Adipocyte (in vitro differentiated cells): ENCODE results near the gene DBH.

Experiments used
- DNase-seq: peaks from one replicate; pipeline ENCODE4 v3.0.0-alpha.2; 2015; ENCODE audit warnings: low read depth
- H3K27me3 ChIP-seq: replicated peaks from 2 replicates; pipeline ENCODE4 v1.7.0; 2013; ENCODE audit warnings: mild to moderate bottlenecking, low read length, moderate library complexity; ENCODE audit not compliant: control insufficient read depth, insufficient read depth
- H3K36me3 ChIP-seq: 2 replicates; pipeline ENCODE4 v1.7.0; 2013; ENCODE audit warnings: low read length, mild to moderate bottlenecking, moderate library complexity; ENCODE audit not compliant: control insufficient read depth, insufficient read depth, severe bottlenecking
- H3K4me1 ChIP-seq: 2 replicates; pipeline ENCODE4 v1.7.0; 2013; ENCODE audit warnings: mild to moderate bottlenecking, low read length, moderate library complexity; ENCODE audit not compliant: control insufficient read depth, insufficient read depth
- H3K4me3 ChIP-seq: 2 replicates; pipeline ENCODE4 v1.7.0; 2013; ENCODE audit warnings: mild to moderate bottlenecking, low read length, moderate library complexity
- H3K9ac ChIP-seq: 2 replicates; pipeline ENCODE4 v1.7.0; 2013; ENCODE audit warnings: mild to moderate bottlenecking, low read length, moderate library complexity
- H3K9me3 ChIP-seq: 2 replicates; pipeline ENCODE4 v1.7.0; 2013; ENCODE audit warnings: mild to moderate bottlenecking, low read length, moderate library complexity; ENCODE audit not compliant: control insufficient read depth

DBH gene

DNA sequence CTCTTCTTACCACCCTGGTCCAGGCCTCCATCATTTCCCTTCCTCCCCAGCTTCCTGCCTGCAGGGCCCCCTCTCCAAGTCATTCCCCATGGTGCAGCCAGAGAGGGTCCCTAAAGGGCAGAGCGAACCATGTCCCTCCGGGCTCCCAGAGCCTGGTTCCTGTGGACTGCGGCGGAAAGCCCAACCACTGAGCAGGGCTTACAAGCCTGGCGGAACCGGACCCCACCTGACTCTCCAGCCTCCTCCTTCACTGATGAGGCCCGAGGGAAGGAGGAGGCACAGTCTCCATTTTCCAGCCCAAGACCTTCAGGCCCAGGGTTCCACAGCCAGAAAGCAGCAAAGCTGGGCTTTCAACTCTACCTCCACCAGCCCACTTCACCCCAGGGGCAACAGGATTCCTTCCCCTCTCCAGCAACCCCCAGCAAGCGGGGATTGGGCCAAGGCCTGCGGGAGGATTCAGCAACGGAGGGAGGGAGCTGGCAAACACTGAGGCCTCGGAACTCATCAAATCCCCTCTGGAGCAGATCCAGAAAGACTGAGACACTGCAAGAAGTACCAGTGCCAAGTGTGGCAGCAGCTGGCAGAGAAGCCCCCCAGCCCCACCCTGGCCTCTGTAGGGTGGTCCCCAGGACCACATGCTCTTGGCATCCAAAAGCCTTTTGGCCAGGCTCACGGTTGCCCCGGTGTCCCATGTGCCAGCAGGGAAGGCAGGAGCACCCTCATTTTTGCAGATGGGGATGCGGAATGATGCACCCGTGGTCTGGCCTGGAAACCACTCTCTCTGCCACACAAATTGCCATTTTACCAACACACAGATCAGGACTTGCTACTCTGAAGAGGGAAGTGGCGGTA, 30.1 kb upstream of the DBH start:
- no peak for DNase-seq
- Histone ChIP-seq H3K27me3 (peaks cover 82% of the 10 kb centered on the region), H3K4me3 (no peak overlapping the region)

DNA sequence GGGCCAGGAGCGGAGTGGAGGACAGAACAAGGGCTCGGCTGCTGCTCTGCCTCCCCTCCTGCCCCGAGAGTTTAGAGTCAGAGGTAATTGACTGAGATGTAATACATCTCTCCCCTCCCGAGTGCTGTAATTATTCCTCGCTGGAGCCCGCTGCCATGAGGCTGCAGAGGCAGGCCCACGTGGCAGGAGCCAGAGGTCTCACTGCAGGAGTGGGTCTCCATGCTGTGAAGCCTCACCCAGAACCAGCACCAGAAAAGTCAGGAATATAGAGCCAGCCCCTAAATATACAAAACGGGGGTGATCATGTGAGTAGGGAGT, 29.5 kb upstream of the DBH start:
- Histone ChIP-seq H3K36me3 (no peaks in the 10 kb centered on the region), H3K9me3 (peaks cover 6% of the 10 kb centered on the region), H3K27me3 (peaks cover 82% of the 10 kb centered on the region), H3K9ac (no peak overlapping the region), H3K4me3 (no peak overlapping the region), H3K4me1 (no peaks in the 10 kb centered on the region)
- DNase-seq: no peak

More for the DNA sequence above, 30.1 kb upstream of the DBH start:
- Histone ChIP-seq H3K9me3 (peaks cover 6% of the 10 kb centered on the region), H3K36me3 (no peaks in the 10 kb centered on the region), H3K9ac (no peak overlapping the region), H3K4me1 (no peaks in the 10 kb centered on the region)

DNA sequence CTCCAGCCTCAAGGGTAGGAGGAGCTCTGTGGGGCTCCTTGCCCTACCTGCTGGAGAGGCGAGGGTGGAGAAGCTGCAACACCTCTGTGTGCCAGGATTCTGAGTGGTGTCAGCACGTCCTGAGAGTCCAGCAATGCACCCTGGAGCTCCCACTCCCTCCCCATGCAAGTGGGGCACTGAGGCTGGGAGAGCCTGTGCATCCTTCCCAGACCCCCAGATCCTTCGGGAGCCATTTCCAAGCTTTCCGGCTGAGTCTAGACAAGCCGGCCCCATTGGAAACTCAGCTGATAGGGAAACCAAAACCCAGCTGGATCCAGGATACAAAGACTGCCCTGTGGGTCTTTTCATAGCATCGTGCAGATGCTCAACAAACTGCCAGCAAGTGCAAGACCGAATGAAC, 28.8 kb upstream of the DBH start:
- no peaks in the 10 kb centered on the region for H3K4me1 ChIP-seq
- H3K9ac ChIP-seq: no peak overlapping the region
- no peak for DNase-seq
- H3K36me3 ChIP-seq: no peaks in the 10 kb centered on the region
- H3K9me3 ChIP-seq: peaks cover 6% of the 10 kb centered on the region
- H3K4me3 ChIP-seq: no peak overlapping the region
- peaks cover 83% of the 10 kb centered on the region for H3K27me3 ChIP-seq

DNA sequence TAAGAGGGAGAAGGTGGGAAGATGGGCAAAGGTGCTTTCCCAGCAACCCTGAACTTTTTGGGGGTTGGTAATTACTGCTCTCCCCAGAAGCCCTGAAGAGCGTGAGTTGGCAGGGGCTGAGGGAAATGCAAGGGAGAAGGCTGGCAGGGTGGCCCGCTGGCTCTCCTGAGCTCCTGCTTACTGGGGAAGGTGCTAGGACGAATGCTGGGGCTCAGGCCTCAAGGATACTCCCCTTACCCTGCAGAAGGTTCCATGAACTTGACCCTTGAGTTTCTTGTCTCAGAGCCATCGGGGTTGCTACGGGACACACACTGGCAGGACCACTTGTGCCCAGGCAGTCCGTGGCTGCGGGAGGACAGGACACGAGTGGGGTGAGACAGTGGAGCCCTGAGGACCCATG, 28.2 kb upstream of the DBH start:
- Histone ChIP-seq H3K27me3 (peaks cover 83% of the 10 kb centered on the region), H3K4me1 (no peaks in the 10 kb centered on the region), H3K4me3 (no peak overlapping the region), H3K9ac (no peak overlapping the region), H3K9me3 (peaks cover 6% of the 10 kb centered on the region), H3K36me3 (no peaks in the 10 kb centered on the region)
- DNase-seq: no peak

DNA sequence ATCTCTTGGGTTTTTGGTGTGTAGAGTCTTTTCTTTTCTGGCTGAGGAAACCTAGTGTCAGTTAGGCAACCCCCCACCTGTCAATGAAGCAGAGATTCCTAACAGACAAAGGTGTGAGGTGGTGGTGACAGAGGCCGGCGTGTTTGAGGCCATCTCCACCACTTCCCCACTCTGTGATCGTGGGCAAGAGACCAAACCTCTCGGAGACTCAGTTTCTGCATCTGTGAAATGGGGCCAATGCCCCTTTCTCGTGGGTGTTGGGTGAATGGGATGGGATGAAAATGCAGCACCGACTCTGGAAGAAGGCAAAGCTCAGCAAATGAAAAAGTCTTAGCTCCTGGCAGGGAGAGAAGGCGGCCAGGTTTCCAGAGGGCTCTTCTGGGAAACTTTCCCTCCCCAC, 27.8 kb upstream of the DBH start:
- no peak for DNase-seq
- peaks cover 83% of the 10 kb centered on the region for H3K27me3 ChIP-seq
- H3K4me3 ChIP-seq: no peak overlapping the region
- peaks cover 6% of the 10 kb centered on the region for H3K9me3 ChIP-seq
- no peaks in the 10 kb centered on the region for H3K4me1 ChIP-seq
- H3K9ac ChIP-seq: no peak overlapping the region
- no peaks in the 10 kb centered on the region for H3K36me3 ChIP-seq

DNA sequence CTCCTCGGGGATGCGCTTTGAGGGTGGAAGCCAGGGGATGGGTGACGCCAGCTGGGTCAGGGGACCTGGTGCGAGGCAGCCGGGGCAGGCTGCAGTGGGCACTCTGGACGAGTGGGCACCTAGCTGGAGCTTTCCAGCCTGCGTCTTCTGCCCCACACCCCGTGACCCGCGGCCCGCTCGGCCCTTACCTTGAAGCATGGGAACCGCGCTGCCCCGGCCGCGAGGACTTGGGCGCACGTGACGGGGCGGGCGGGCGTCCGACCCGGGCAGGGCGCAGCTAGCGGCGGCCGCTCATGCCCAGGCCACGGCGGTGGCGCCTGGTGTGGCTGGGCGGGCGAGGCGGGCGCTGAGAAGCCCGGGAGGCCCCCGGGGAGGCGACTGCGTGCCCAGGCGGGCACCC, 27.3 kb upstream of the DBH start:
- Histone ChIP-seq H3K4me3 (no peak overlapping the region), H3K36me3 (no peaks in the 10 kb centered on the region), H3K9ac (no peak overlapping the region), H3K4me1 (no peaks in the 10 kb centered on the region), H3K9me3 (peaks cover 6% of the 10 kb centered on the region), H3K27me3 (peaks cover 83% of the 10 kb centered on the region)
- DNase-seq: no peak

DNA sequence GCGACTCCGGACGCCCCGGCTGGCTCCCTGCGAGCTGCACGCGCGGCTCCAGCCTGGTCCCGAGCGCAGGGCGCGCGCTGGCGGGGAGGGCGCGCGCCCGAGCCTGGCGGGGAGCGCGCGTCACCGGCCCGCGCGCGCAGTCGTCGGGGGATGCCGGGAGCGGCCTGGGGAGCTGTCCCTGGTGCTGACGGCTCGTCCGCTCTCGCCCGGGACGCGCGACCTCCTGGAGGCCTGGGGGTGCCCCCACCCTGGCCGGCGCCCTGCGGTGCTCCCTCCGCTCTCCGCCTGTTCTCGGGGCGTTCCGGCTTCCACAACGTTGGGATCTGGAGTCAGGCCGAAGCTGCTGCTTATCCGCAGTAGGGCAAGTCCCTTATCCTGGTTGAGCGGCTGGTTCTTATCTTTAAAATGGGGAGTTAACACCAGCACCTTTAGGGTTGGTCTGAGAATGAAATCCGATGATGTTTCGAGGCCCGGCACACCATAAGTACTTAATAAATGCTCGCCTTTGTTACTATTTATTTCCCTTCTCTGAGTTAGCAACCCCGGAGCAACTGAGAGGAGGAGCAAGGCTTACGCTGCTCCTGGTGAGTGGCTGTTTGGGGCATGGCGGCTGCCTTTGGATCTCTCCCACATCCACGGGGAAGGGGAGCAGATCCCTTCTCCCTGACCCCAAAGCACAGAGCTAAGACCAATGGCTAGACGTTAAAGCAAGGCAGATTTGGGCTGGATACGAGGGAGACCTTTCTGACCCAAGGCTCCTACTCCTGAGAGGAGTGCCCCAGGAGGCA, 26.7 kb upstream of the DBH start, which contains the start of gene FAM163B:
TSS of gene FAM163B (minus strand) at position 79 of the 788 bp plus-strand sequence. CDS start 29,166 bp downstream, outside the sequence.
- Histone ChIP-seq H3K27me3 (peaks cover 84% of the 10 kb centered on the region), H3K9ac (no peak within 1 kb of the TSS), H3K4me1 (no peaks in the 10 kb centered on the region), H3K36me3 (no peaks in the 10 kb centered on the region), H3K9me3 (peaks cover 6% of the 10 kb centered on the region), H3K4me3 (no peak within 1 kb of the TSS)
- DNase-seq: peak; percentile 31

DNA sequence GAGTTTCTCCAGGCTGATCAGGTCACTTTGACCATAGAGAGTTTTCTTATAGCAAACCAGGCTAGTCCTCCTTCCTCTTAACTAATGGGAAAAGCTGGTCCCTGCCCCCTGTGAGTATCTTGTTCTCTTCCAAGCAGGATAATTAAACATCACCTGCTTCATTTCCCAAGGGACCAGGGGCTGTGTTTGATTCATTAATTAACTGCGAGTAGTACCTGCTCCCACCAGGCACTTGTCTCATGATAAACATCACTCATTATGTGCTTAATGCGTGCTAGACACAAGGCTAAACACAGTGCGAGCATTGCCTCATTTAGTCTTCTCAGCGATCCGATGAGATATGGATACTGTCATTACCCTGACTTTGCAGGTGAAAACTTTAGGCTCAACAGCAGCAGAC, 25.3 kb upstream of the DBH start:
- H3K4me1 ChIP-seq: no peaks in the 10 kb centered on the region
- no peak for DNase-seq
- H3K4me3 ChIP-seq: no peak overlapping the region
- no peaks in the 10 kb centered on the region for H3K36me3 ChIP-seq
- H3K27me3 ChIP-seq: peaks cover 88% of the 10 kb centered on the region
- peaks cover 6% of the 10 kb centered on the region for H3K9me3 ChIP-seq
- H3K9ac ChIP-seq: no peak overlapping the region

DNA sequence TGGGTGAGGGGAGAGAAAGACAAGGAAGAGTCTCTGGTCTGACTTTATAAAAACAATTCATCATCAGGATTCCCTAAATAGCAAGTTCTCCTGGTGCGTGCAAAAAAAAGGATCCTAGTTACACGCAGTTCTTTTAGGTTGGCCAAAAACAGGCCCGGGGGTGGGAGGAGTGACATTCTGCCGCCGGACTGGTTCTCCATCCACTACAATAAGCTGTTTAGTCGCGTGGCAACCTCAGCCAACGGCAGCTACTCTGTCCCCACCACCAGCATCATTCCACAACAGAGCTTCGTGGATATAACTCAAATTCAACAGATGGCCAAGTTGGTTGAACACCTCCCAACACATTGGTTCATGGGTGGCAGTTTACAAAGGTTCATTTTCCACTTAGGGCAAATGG, 24.1 kb upstream of the DBH start:
- no peak for DNase-seq
- peaks cover 6% of the 10 kb centered on the region for H3K9me3 ChIP-seq
- H3K4me3 ChIP-seq: no peak overlapping the region
- H3K36me3 ChIP-seq: no peaks in the 10 kb centered on the region
- H3K4me1 ChIP-seq: no peaks in the 10 kb centered on the region
- H3K27me3 ChIP-seq: peaks cover 86% of the 10 kb centered on the region
- H3K9ac ChIP-seq: no peak overlapping the region

DNA sequence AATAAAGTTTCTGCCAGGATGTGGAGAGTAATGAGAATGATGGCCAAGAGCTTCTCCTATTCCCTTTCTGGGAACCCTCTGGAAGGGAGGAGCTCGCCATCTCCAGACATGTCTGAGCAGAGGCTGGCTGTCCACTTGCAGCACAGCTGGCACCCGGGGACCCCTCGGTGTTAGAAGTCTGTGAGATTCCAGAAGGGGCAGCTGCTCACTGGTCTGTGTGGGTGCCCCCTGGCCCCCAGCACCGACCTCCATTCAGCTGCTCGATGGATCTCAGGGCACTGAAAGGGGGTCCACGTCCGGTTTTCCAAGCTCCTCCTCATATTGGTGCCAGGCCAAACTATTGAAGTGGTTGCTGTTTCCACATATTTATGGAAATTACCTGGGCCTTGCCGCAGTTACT, 23.3 kb upstream of the DBH start:
- DNase-seq: no peak
- Histone ChIP-seq H3K36me3 (no peaks in the 10 kb centered on the region), H3K27me3 (peaks cover 86% of the 10 kb centered on the region), H3K4me3 (no peak overlapping the region), H3K4me1 (no peaks in the 10 kb centered on the region), H3K9ac (no peak overlapping the region), H3K9me3 (peaks cover 6% of the 10 kb centered on the region)

DNA sequence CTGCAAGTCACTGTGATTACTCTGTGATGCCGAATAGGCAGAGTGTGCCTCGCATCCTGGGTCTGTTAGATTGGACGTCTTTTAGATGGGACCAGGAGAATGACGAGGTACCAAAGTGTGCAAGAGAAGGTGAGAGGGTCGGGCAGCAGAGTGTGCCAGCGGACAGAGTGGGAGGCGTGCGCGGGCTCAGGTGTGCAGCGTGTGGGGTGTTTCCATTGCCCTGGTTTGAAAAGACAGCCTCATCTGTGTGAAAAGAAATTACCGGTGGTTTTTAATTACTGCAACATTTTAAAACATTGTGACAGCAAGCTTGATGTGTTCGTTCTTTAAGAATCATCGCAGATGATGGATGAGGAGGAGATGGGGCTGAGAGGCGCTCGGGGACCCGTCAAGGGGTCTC, 22.7 kb upstream of the DBH start:
- no peaks in the 10 kb centered on the region for H3K4me1 ChIP-seq
- H3K4me3 ChIP-seq: no peak overlapping the region
- H3K27me3 ChIP-seq: peaks cover 86% of the 10 kb centered on the region
- H3K9me3 ChIP-seq: peaks cover 6% of the 10 kb centered on the region
- no peak for DNase-seq
- H3K9ac ChIP-seq: no peak overlapping the region
- H3K36me3 ChIP-seq: no peaks in the 10 kb centered on the region
